Hypothalamus (tissue), 51 donors: ENCODE measurements around the gene PSAP.

ENCODE experiments used
- DNase-seq, 51 donors: peaks; one replicate each; lab custom pipeline; 2025; lab: John Stamatoyannopoulos, UW

PSAP gene

DNA sequence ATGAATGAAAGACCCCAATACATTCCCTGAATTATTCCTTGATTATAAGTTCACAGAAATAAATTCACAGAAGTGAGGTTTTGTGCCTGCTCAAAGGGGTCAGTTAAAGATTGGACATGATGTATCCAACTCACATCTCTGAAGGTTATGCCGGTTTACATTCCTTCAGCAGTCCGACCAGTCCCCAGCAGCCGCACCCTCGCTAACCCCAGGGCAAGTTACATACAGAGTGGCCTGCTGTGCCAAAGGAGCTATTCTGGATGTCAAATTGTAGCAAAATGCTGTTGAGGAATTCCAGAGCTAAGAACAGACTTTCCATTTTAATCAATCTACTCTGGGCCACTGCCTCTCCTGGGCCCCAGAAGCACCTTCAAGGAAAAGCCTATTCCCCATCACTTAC, 20.3 kb downstream of the PSAP start:
- DNase-seq = no peak

DNA sequence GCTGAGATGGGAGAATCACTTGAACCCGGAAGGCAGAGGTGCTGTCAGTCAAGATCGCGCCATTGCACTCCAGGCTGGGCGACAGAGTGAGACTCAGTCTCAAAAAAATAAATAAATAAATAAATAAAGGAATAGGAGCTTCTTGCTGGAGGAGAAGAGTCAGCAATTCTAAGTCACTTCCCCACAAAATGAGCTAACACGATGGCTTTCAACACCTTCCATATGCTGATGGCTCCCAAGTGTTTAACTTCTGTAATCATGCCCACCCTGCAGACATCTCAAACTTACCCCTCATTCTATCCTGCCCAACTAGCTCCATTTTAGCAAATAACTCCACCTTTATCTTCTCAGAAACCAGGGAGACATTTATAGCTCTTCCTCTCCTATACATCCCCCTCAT, 21.2 kb downstream of the PSAP start:
- DNase-seq = no peak

DNA sequence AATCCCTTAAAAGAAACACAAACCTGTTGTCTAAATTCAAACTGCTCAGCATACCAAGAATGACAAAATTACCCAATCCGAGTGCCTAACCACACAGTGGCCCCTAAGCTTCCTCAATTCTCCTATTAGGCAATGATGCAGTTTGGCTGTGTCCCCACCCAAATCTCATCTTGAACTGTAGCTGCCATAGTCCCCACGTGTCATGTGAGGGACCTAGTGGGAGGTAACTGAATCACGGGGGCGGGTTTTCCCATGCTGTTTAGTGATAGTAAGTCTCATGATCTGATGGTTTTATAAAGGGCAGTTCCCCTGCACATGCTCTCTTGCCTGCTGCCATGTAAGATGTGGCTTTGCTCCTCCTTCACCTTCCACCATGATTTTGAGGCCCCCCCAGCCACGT, 21.9 kb downstream of the PSAP start:
- DNase-seq = no peak

DNA sequence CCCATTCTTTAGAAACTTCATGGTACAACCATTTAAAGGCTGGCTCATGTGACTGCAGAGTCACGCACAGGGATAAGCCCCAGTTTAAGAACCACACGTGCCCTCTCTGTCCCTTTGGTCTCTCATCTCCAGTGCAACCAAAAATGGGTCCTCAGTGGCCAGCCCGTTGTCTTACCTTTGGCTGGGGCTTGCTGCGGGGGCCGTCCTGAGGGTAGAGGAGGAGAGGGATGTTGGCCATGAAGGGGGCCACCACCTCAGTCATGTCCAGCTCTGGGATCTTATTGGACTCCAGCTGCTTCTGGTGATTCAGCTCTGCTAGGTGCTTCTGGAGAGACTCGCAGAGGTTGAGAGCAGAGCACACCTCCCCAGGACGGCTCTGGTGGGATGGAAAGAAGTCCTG, 22.3 kb downstream of the PSAP start:
- DNase-seq = no peak

DNA sequence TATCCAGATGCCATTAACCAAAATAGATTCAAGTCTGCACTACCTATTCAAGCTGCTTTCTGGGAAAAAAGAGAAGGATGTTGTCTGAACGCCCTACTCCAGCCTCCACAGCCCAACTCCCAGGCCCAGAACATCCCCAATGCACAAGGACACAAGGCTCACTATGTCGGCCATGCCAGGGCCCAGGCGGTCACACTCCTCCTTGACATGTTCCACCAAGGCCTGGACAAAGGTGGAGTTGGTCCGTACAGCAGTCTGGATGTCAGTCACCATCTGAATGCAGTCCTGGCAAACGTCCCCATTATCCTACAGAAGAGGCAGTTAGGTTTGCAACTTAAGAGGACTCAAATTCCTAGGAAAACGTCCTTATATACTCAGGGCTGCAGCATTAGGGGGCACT, 23.2 kb downstream of the PSAP start:
- DNase-seq = no peak

DNA sequence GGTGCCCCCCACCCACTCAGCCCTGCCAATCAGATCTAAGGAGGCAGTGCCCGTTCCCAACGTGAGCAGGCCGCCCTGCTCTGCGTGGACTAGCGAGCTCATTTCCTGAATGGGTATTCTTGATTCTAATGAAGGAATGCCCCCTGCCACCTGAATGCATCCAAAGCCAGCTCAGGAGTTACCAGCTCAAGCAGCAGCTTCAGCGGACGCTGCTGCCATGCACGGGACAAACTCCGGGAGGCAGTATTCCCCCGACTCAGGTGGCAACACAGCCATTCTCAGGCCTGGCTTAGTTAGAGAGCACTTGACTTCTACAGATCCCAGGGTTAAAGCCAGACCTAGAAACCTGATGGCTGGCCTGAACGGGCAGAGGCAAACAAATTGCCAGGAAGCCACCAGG, 25.8 kb downstream of the PSAP start:
- no peak for DNase-seq

DNA sequence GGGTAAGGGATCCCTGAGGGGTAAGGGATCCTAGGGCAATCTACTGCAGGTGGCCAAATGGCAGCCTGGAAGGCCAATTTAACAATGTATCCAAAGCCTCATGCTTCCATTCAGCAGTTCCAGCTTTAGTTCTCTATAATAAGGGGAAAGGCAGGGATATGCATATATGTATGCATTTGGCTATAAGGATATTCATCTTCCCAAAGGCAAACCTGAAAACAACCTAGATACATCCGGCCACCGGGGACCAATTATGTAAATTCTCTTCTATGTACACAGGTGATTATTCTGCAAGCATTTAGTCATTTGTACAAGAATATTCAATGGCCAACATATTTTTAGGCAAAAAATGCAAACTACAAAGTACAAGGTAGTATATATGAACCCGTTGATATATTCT, 26.7 kb downstream of the PSAP start:
- no peak for DNase-seq

DNA sequence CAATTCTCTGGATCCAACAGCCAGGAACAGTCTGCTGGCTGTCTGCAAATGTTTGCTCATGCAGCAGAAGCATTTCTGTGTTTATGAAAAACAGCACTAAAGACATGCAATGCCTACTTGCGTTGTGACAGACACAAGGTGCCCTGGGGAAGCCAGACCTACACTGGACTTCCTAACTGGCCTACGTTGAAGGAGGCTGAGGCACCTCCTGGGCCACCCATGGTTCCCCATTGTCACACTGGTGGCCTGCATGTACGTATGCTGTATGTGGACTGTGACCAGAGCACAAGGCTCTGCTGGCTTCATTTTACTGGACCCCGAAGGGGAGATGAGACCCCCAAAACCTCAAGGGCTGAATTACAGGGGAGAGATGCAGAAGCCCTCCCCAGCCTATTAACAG, 27.7 kb downstream of the PSAP start:
- no peak for DNase-seq

DNA sequence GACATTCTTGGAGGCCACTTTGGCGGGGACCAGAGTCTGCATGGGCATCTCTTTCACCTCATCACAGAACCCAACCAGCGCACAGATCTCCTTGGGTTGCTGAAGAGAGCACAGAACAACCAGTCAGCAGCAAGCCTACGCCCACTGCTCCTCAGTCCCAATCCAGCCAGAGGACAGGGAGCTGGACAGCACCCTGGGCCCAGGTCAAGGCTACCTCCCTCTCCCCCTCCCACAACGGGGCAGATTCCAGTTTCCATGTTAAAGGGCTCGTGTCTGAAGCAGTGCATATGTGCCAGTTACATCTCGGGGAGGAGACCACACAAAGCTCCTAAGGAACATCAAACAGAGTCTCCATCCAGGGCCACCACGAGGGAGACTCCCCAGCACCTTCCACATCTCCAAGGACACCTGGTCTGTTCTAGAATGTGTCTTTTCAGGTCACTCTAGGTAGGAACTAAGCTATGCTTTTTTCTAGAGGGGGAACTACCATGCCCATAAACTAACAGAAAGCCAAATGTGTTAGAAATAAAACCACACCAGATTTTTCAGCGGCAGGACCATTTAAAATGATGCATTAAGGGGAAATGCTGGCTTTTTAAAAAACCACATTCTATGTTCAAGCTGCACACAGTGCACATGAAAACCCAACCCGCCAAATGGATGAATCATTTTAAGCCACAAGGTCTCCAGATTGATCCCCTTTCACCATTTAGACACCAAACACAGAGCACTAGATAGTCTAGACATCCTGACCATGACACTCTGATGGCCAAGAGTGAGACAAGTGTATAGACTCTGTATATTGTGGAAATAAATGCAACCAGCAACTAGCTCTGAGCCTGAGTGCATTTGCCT, 28.9 kb downstream of the PSAP start:
- no peak for DNase-seq

DNA sequence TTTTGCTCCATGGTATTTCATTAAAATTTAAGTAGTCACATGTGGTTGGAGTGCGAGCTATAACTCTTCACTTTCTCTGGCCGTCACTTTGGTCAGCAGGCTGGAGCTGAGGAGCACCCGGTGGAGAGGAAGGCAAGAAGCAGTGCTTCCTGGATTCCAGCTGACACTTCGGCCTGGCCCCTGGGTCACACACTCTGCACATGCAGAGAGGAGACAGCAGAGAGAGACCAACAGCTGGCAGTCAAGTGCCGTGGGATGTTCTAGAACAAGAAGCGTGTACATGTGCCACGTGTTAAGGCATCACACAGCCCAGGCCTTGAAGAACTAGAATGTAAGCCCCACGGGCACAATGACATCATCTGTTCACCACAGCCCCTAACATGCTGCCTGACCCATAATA, 30.1 kb downstream of the PSAP start:
- DNase-seq = no peak

DNA sequence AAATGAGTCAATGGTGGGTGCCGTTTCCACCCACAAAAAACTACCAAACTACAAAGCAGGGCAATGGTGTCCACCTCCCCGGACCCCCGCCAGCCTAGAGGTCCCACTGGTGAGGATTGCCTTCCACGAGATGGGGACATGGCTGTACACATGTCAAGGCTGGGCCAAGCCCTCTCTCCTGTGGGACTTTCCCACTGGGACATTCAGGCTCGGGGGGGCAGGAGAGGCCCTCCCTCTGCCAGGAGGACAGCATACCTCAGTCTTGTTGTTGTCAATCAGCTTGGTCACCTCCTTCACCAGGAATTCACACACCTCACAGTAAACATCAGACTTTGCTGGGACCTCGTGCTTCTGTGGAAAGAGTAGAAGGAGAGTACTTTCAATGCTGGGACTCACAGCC, 31.1 kb downstream of the PSAP start:
- DNase-seq = no peak

DNA sequence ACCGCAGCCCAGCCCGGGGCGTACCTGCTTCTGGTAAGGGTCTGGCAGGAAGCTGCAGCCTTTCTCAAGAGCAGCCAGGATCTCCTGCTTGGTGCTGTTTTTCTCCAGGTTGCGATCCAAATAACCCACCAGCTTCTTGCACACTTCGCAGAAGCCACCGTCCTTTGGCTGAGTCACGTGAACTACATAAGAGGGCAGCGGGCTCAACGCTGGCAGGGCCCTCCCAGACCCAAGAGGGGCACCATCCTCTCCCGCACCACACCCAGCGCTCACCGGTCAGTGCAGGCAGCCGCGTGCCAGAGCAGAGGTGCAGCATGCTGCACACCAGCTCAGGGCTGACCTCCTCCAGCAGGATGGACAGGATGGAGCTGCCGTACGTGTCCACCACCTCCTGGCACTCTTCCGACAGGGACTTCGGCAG, 31.6 kb downstream of the PSAP start:
- DNase-seq = no peak

DNA sequence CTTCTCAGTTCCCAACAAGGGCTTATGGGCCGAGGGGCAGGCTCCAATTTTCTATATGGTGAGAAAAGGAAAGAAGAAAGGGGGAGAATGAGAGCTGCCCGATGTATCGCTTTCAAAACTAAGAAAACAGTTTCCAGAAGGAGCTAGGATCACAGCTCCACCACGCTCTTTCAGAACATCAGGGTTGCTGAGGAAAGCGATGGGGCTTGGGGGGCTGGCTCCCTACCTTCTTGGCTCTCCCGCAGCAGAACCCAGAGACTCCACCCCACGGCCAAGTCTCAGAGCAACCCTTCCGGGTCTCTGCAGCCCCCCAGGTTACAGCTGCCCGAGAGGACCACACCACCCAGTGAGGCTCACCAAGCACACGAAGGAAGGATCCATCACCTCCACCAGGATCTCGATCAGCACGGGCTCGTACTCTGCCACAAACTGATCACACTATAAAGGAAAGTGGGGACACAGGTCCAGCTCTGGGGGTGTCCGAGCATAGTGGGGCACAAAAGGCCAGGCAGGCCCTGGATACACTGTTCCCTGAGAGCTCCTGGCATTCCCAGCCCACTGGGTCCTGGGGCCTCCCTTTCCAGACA, 32.3 kb downstream of the PSAP start:
- no peak for DNase-seq

DNA sequence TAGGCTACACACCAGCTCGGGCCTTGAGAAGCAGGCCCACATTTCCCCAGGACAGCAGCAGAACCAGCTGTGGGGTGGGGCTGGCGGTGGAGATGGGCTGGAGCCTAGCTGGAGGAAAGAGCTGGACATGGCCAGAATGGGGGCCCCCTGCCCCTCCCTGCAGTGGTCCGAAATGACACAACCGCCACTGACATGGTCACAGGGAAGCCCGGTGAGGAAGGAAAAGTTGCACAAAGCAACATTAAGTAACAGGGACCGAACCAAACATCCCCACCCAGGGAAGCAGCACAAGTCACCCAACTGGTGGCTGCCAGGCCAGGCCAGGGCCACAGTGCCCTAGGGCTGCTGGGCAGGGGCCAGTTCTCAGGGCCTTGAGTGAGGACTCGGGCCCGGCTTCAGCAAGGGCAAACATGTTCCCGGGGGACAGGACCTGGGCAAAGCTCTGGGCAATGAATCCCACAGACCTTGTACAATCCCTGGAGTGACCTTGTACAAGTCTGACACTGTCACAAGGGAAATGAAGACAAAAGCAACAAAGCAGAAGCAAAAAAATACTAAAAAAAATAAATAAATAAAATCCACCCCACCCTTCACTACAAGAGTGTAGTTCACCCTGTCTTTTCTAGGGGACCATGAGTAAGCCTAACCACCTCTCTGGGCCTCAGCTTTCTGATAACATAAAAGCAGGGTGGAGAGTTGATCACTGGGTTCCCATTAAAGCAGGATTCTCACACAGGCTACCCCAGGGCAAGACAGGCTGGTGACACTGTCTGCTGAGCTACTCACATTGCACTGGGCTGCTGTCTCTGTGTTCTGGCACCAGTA, 33.0 kb downstream of the PSAP start:
- peak in 9 of 51 donors; percentile 34 to 53 (median 46) for DNase-seq

DNA sequence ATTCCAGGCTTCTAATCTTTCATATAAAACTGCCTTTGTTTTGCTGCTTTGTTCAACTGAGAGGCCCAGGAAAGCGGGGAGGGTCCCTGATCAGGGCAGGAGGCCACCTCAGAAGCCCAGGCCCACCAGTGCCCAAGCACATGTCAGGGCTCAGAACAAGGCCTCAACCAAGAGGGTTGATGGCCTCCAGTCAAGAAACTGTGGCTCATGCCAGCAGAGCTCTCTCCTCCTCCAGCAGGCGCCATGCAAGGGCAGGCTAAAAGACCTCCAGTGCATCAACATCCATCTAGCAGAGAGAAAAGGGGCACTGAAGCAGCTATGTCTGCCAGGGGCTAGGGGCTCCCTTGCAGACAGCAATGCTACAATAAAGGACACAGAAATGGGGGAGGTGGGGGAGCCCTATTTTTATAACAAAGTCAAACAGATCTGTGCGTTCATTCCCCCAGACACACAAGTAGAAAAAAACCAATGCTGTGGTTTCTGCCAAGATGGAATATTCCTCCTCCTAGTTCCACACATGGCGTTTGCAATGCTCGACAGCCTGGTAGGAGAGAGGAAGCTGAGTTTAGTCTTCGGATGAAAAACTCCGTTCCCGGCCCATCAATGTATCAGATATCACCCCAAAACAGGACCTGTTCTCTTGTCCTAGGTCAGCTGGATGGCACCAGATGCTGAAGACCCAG, 34.0 kb downstream of the PSAP start:
- DNase-seq = peak in 1 of 51 donors; percentile 25

DNA sequence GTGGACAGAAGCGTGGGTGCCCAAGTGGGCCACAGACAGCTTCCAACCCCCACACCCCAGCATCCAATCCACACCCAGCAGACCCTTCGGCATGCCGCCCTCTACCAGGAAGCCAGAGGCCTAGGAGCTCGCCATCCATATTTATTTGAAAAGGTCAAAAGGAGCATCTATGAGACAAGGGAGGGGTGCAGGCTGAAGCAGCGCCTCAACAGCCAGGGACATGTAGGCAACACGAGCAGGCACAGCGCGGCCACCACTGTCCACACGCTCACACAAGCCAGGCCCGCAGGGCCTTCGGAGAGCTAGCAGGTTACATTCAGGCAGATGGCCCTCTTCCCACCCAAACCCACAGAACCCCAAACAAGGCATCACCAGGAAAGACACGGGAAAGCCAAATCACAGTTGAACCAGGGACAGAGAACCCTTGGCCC, 34.6 kb downstream of the PSAP start:
- DNase-seq = peak in 1 of 51 donors; percentile 35

DNA sequence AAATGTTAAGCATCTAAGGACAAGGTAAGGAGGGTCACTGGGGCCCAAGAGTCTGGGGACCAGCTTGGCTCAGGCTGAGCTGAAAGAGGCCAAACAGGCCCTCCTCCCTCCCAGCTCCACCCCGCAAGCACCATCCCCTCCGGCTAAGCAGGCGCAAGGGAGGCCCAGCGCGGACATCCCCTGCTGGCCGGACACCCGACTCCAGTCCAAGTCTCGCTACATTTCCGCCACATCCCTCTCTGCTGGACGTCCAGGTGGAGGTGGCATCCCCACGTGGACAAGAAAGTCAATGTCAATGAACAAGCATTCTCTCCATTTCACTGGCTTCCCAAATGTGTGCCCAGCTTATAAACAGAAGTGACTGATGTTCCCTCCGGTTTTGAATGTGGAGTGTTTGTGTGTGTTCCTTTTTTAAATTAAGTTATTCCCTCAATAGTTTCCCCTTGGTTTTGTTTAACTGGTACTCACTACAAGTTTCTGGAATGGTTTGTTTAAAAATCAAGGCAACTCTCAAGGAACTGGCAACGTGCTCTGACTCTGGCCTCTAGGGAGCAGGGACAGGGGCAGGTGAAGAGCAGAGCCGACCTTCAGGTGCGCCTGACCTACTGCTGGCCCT, 35.4 kb downstream of the PSAP start:
- no peak for DNase-seq

DNA sequence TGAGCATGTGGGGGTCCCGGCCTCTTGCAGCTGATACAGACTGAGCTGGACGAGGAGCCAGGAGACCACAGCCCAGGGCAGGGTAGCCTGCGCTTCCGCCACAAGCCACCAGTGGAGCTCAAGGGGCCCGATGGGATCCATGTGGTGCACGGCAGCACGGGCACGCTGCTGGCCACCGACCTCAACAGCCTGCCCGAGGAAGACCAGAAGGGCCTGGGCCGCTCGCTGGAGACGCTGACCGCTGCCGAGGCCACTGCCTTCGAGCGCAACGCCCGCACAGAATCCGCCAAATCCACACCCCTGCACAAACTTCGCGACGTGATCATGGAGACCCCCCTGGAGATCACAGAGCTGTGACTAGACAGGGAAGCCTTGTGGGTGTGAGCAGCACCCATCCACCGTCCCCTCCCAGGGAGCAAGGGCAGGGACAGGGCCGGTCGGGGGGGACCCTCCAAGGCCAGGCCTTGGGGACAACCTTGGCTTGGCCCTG, 36.1 kb downstream of the PSAP start:
- no peak for DNase-seq

DNA sequence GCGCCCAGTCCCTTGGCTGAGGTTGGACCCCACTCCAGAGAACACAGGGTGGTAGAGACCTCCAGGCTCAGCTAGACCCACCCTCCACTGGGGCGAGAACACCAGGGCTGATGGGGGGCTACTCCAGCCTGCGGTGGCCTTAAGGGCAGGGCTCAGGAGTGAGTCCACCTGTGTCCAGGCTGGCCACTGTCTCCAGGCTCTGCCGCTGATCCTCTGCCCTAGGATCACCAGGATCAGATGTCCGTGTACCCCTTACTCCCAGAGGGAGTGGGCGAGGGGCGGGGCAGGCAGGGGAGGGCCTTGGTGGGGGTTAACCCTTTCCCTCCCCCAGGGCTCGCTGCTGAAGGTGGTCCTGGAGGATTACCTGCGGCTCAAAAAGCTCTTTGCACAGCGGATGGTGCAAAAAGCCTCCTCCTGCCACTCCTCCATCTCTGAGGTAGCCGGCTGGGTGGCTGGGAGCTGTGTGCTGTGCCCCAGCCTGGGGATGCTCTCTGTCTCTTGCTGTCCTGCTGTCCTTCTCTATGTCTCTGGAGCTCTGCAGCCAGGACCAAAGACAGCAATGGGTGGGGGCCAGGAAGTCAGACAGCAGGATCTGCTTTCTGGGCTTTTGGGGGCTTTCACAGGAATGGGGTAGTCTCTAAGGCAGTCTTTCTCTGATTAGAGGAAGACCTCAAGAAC, 38.0 kb downstream of the PSAP start:
- DNase-seq = no peak
